Activated T-helper 2 cell treated with anti-CD3 and anti-CD28 coated beads, Interferon-gamma antibody, Interleukin-2, Interleukin-4, amounts not matched to agents 10 μg/mL and 5 μg/mL and 100 μg/mL, durations not matched to agents 14 hours and 24 hours and 36 hours (primary cell): ENCODE results near the gene CTSZ. TPM values are rescaled to one million over a fixed set of nuclear protein-coding genes. Genes with fewer than 3 reads are reported as not detected.
"Not testable (repeated sequence)": the region's sequence is repeated elsewhere in the genome, so short reads cannot be mapped to it uniquely, and the experiment has no call there.

Experiments
- DNase-seq: peaks from one replicate; pipeline ENCODE4 v3.0.0; 2021; ENCODE audit warnings: low spot score
- H3K27ac Mint-ChIP-seq: one replicate; pipeline ENCODE4 v1.8.0; 2021; ENCODE audit warnings: mixed read lengths
- H3K27me3 Mint-ChIP-seq: one replicate; pipeline ENCODE4 v1.8.0; 2021; ENCODE audit warnings: low read depth, mixed read lengths
- H3K36me3 Mint-ChIP-seq: one replicate; pipeline ENCODE4 v1.8.0; 2021; ENCODE audit warnings: low read depth, mixed read lengths
- H3K4me1 Mint-ChIP-seq: one replicate; pipeline ENCODE4 v1.8.0; 2021; ENCODE audit warnings: low read depth, mixed read lengths
- H3K4me3 Mint-ChIP-seq: one replicate; pipeline ENCODE4 v1.8.0; 2021; ENCODE audit warnings: low read depth, mild to moderate bottlenecking, moderate library complexity, mixed read lengths
- H3K9me3 Mint-ChIP-seq: one replicate; pipeline ENCODE4 v1.8.0; 2021; ENCODE audit warnings: mixed read lengths
- intact Hi-C: fragments of 100-400 bp; cut with micrococcal nuclease; formaldehyde crosslinking; loops from one replicate; pipeline ENCODE4 v1.15.1; 2023
- total RNA-seq: library from RNA; stranded (reverse); gene quantifications from 2 replicates; pipeline ENCODE4 v1.2.3, GENCODE V29; 2022

The CTSZ gene
- total RNA-seq, 1 donor from 2014 or later = 62.0 TPM

GRCh38 chr20:58976061-58976730 is 30.9 kb downstream of the CTSZ start:
- no peak overlapping the region for H3K4me3 Mint-ChIP-seq
- no peaks in the 10 kb centered on the region for H3K4me1 Mint-ChIP-seq
- peaks cover 13% of the 10 kb centered on the region for H3K9me3 Mint-ChIP-seq
- peaks cover 6% of the 10 kb centered on the region for H3K27me3 Mint-ChIP-seq
- no peaks in the 10 kb centered on the region for H3K36me3 Mint-ChIP-seq
- DNase-seq = no peak
- intact Hi-C loops = no loop called here
- H3K27ac Mint-ChIP-seq = no peak overlapping the region

- Mint-ChIP-seq H3K36me3 (no peaks in the 10 kb centered on the region), H3K27me3 (peaks cover 6% of the 10 kb centered on the region), H3K4me3 (no peak overlapping the region), H3K4me1 (no peaks in the 10 kb centered on the region), H3K9me3 (peaks cover 13% of the 10 kb centered on the region), H3K27ac (no peak overlapping the region)
- DNase-seq = no peak
- intact Hi-C loops = no loop called here
Measured at GRCh38 chr20:58975353-58975752, 31.7 kb downstream of the CTSZ start.

- no peak for DNase-seq
- intact Hi-C loops = no loop called here
- H3K36me3 Mint-ChIP-seq = no peaks in the 10 kb centered on the region
- H3K9me3 Mint-ChIP-seq = peaks cover 13% of the 10 kb centered on the region
- peaks cover 8% of the 10 kb centered on the region for H3K27me3 Mint-ChIP-seq
- no peaks in the 10 kb centered on the region for H3K4me1 Mint-ChIP-seq
- no peak overlapping the region for H3K4me3 Mint-ChIP-seq
- no peak overlapping the region for H3K27ac Mint-ChIP-seq
Measured at GRCh38 chr20:58973866-58974265, 33.2 kb downstream of the CTSZ start.

GRCh38 chr20:58973179-58973578 is 33.9 kb downstream of the CTSZ start:
- Mint-ChIP-seq H3K27me3 (peaks cover 11% of the 10 kb centered on the region), H3K4me3 (no peak overlapping the region), H3K4me1 (no peaks in the 10 kb centered on the region), H3K9me3 (peaks cover 13% of the 10 kb centered on the region), H3K27ac (no peak overlapping the region), H3K36me3 (no peaks in the 10 kb centered on the region)
- intact Hi-C loops = no loop called here
- DNase-seq = peak; percentile 6

- Mint-ChIP-seq H3K9me3 (peaks cover 13% of the 10 kb centered on the region), H3K27me3 (peaks cover 11% of the 10 kb centered on the region), H3K4me3 (no peak overlapping the region), H3K36me3 (no peaks in the 10 kb centered on the region), H3K27ac (no peak overlapping the region), H3K4me1 (no peaks in the 10 kb centered on the region)
- intact Hi-C loops = no loop called here
- no peak for DNase-seq
Measured at GRCh38 chr20:58971429-58971828, 35.6 kb downstream of the CTSZ start.

- DNase-seq = no peak
- intact Hi-C loops = no loop called here
- no peaks in the 10 kb centered on the region for H3K36me3 Mint-ChIP-seq
- no peak overlapping the region for H3K27ac Mint-ChIP-seq
- no peak overlapping the region for H3K4me3 Mint-ChIP-seq
- H3K4me1 Mint-ChIP-seq = no peaks in the 10 kb centered on the region
- peaks cover 13% of the 10 kb centered on the region for H3K27me3 Mint-ChIP-seq
- peaks cover 3% of the 10 kb centered on the region for H3K9me3 Mint-ChIP-seq
Measured at GRCh38 chr20:58970146-58970545, 36.9 kb downstream of the CTSZ start.

- Mint-ChIP-seq H3K36me3 (no peaks in the 10 kb centered on the region), H3K9me3 (no peaks in the 10 kb centered on the region), H3K27ac (no peak overlapping the region), H3K4me3 (no peak overlapping the region), H3K27me3 (peaks cover 16% of the 10 kb centered on the region), H3K4me1 (no peaks in the 10 kb centered on the region)
- intact Hi-C loops = no loop called here
- no peak for DNase-seq
Measured at GRCh38 chr20:58969439-58969838, 37.6 kb downstream of the CTSZ start.

GRCh38 chr20:58967652-58968429 is 39.2 kb downstream of the CTSZ start:
- no peak overlapping the region for H3K4me3 Mint-ChIP-seq
- H3K27me3 Mint-ChIP-seq = peaks cover 21% of the 10 kb centered on the region
- no peaks in the 10 kb centered on the region for H3K9me3 Mint-ChIP-seq
- peak; percentile 1 for DNase-seq
- H3K27ac Mint-ChIP-seq = no peak overlapping the region
- no peaks in the 10 kb centered on the region for H3K36me3 Mint-ChIP-seq
- intact Hi-C loops = no loop called here
- no peaks in the 10 kb centered on the region for H3K4me1 Mint-ChIP-seq

GRCh38 chr20:58965270-58966064 is 41.6 kb downstream of the CTSZ start:
- no peaks in the 10 kb centered on the region for H3K9me3 Mint-ChIP-seq
- no peak overlapping the region for H3K4me3 Mint-ChIP-seq
- H3K4me1 Mint-ChIP-seq = no peaks in the 10 kb centered on the region
- no peak overlapping the region for H3K27ac Mint-ChIP-seq
- no peaks in the 10 kb centered on the region for H3K36me3 Mint-ChIP-seq
- H3K27me3 Mint-ChIP-seq = peaks cover 20% of the 10 kb centered on the region
- DNase-seq = no peak
- intact Hi-C loops = no loop called here

- intact Hi-C loops, H3K36me3 Mint-ChIP-seq, DNase-seq, H3K4me3 Mint-ChIP-seq, H3K27ac Mint-ChIP-seq, H3K4me1 Mint-ChIP-seq, H3K9me3 Mint-ChIP-seq: not testable (repeated sequence)
- peaks cover 18% of the 10 kb centered on the region for H3K27me3 Mint-ChIP-seq
Measured at GRCh38 chr20:58963922-58964321, 43.1 kb downstream of the CTSZ start.

GRCh38 chr20:58963060-58963584 is 43.9 kb downstream of the CTSZ start:
- H3K27ac Mint-ChIP-seq = no peak overlapping the region
- H3K36me3 Mint-ChIP-seq = no peaks in the 10 kb centered on the region
- intact Hi-C loops = no loop called here
- no peaks in the 10 kb centered on the region for H3K4me1 Mint-ChIP-seq
- H3K27me3 Mint-ChIP-seq = peaks cover 15% of the 10 kb centered on the region
- DNase-seq = no peak
- H3K9me3 Mint-ChIP-seq = no peaks in the 10 kb centered on the region
- no peak overlapping the region for H3K4me3 Mint-ChIP-seq

- intact Hi-C loops = no loop called here
- DNase-seq = no peak
- no peaks in the 10 kb centered on the region for H3K4me1 Mint-ChIP-seq
- no peak overlapping the region for H3K4me3 Mint-ChIP-seq
- no peak overlapping the region for H3K27ac Mint-ChIP-seq
- H3K27me3 Mint-ChIP-seq = peaks cover 14% of the 10 kb centered on the region
- no peaks in the 10 kb centered on the region for H3K36me3 Mint-ChIP-seq
- H3K9me3 Mint-ChIP-seq = no peaks in the 10 kb centered on the region
Measured at GRCh38 chr20:58959652-58960051, 47.4 kb downstream of the CTSZ start.

GRCh38 chr20:58956078-58956477 is 51.0 kb downstream of the CTSZ start:
- Mint-ChIP-seq H3K4me3 (no peak overlapping the region), H3K9me3 (no peaks in the 10 kb centered on the region)
- intact Hi-C loops = no loop called here

More at GRCh38 chr20:58956078-58956477, 51.0 kb downstream of the CTSZ start:
- DNase-seq = no peak
- Mint-ChIP-seq H3K36me3 (no peaks in the 10 kb centered on the region), H3K27ac (no peak overlapping the region), H3K4me1 (no peaks in the 10 kb centered on the region), H3K27me3 (peaks cover 28% of the 10 kb centered on the region)
